Activated T-helper 1 cell treated with anti-CD3 and anti-CD28 coated beads, Interleukin-12 subunit alpha, Interleukin-12 subunit beta, Interleukin-2, Interleukin-4 antibody, amounts not matched to agents 30 ng/mL and 10 ng/mL and 1 ng/mL, durations not matched to agents 14 hours and 24 hours and 36 hours (primary cell): ENCODE measurements around the gene NPY2R. TPM values are rescaled to one million over a fixed set of nuclear protein-coding genes. Genes with fewer than 3 reads are reported as not detected.

Experiments used
- DNase-seq: peaks from one replicate; pipeline ENCODE4 v3.0.0; 2021; ENCODE audit warnings: low spot score
- H3K27ac Mint-ChIP-seq: one replicate; pipeline ENCODE4 v1.8.0; 2021; ENCODE audit warnings: mild to moderate bottlenecking, mixed read lengths
- H3K27me3 Mint-ChIP-seq: one replicate; pipeline ENCODE4 v1.8.0; 2022; ENCODE audit warnings: mild to moderate bottlenecking, moderate library complexity, mixed read lengths; ENCODE audit not compliant: insufficient read depth
- H3K36me3 Mint-ChIP-seq: one replicate; pipeline ENCODE4 v1.8.0; 2021; ENCODE audit warnings: low read depth, mixed read lengths
- H3K4me1 Mint-ChIP-seq: one replicate; pipeline ENCODE4 v1.8.0; 2021; ENCODE audit warnings: low read depth, mixed read lengths
- H3K4me3 Mint-ChIP-seq: one replicate; pipeline ENCODE4 v1.8.0; 2021; ENCODE audit warnings: mild to moderate bottlenecking, moderate library complexity, mixed read lengths
- H3K9me3 Mint-ChIP-seq: one replicate; pipeline ENCODE4 v1.8.0; 2021; ENCODE audit warnings: mixed read lengths
- intact Hi-C: fragments of 100-400 bp; cut with micrococcal nuclease; formaldehyde crosslinking; loops from one replicate; pipeline ENCODE4 v1.15.1; 2024
- total RNA-seq: library from RNA; stranded (reverse); gene quantifications from 2 replicates; pipeline ENCODE4 v1.2.3, GENCODE V29; 2022

Gene NPY2R
- total RNA-seq, 1 donor from 2014 or later, result not detected

GRCh38 chr4:155227131-155227530, 18.7 kb downstream of the NPY2R start:
- Mint-ChIP-seq H3K9me3 (no peaks in the 10 kb centered on the region), H3K36me3 (no peaks in the 10 kb centered on the region), H3K4me3 (no peak overlapping the region), H3K4me1 (no peaks in the 10 kb centered on the region), H3K27ac (no peak overlapping the region), H3K27me3 (no peaks in the 10 kb centered on the region)
- DNase-seq, result no peak
- intact Hi-C loops, result no loop called here

DNA sequence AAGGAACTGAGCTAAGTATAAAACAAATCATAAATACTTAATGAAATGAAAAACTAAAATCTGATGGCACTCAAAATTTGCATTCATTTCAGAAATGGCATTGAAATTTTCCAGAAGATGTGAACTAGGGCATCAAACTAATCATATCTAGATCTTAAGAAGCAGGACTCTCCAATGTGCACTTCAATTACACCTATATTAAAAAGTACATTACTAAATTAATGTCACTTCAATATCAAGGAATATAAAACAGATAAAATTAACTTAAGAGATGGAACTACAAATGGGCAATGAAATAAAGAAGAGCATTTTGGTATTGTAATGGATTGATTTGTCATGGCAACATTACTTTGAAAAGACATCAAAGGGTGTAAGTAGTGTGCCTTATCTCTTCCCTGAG, 20.3 kb downstream of the NPY2R start:
- Mint-ChIP-seq H3K27ac (no peak overlapping the region), H3K4me1 (no peaks in the 10 kb centered on the region), H3K27me3 (no peaks in the 10 kb centered on the region), H3K4me3 (no peak overlapping the region), H3K36me3 (no peaks in the 10 kb centered on the region), H3K9me3 (no peaks in the 10 kb centered on the region)
- intact Hi-C loops, result no loop called here
- no peak for DNase-seq

- Mint-ChIP-seq H3K27ac (no peak overlapping the region), H3K27me3 (no peaks in the 10 kb centered on the region), H3K4me1 (no peaks in the 10 kb centered on the region), H3K4me3 (no peak overlapping the region), H3K36me3 (no peaks in the 10 kb centered on the region), H3K9me3 (no peaks in the 10 kb centered on the region)
- no peak for DNase-seq
- intact Hi-C loops, result no loop called here
Measured at GRCh38 chr4:155232432-155232831, 24.0 kb downstream of the NPY2R start.

GRCh38 chr4:155234206-155234605, 25.8 kb downstream of the NPY2R start:
- H3K4me3 Mint-ChIP-seq, result no peak overlapping the region
- no peaks in the 10 kb centered on the region for H3K9me3 Mint-ChIP-seq
- no peaks in the 10 kb centered on the region for H3K4me1 Mint-ChIP-seq
- DNase-seq, result no peak
- no peak overlapping the region for H3K27ac Mint-ChIP-seq
- no peaks in the 10 kb centered on the region for H3K36me3 Mint-ChIP-seq
- intact Hi-C loops, result no loop called here
- no peaks in the 10 kb centered on the region for H3K27me3 Mint-ChIP-seq

DNA sequence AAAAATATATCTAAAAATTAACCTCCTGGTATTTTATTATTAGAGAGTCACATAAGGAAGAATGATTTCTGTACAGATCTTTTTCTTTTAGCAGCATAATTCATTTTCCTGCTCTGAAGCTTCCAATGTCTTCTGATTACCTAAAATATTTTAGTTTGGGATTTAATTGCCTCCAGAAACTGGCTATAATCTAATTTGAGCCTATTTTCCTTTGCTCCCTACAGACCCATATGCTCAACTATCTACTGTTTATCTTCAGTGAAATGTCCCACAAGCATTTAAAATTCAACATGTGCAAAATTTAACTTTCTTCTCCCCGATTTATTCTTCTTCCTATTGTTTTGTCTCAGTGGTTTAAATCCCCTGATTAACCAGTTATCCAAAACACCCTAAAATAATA, 29.1 kb downstream of the NPY2R start:
- no peak for DNase-seq
- no peaks in the 10 kb centered on the region for H3K36me3 Mint-ChIP-seq
- no peak overlapping the region for H3K4me3 Mint-ChIP-seq
- no peaks in the 10 kb centered on the region for H3K27me3 Mint-ChIP-seq
- no peaks in the 10 kb centered on the region for H3K4me1 Mint-ChIP-seq
- no peak overlapping the region for H3K27ac Mint-ChIP-seq
- H3K9me3 Mint-ChIP-seq, result no peaks in the 10 kb centered on the region
- intact Hi-C loops, result no loop called here

DNA sequence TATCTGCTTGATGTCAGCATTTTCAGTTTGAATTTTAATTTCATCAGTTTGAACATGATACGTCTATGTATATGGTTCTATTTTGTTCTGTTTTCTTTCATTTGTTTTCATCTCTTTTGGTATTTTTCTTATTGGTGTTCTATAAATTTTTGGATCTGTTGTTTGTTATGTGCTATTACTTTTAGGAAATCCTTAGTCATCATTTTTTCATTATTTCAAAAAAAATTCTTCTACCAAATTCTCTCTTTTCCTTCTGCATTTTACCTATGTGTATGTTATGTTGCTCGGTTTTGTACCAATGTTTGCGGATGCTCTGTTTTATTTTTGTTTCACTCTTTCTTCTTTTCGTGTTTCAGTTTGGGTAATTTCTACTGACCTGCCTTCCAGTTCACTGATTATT, 32.8 kb downstream of the NPY2R start:
- Mint-ChIP-seq H3K27ac (no peak overlapping the region), H3K4me3 (no peak overlapping the region), H3K4me1 (no peaks in the 10 kb centered on the region), H3K36me3 (no peaks in the 10 kb centered on the region), H3K9me3 (no peaks in the 10 kb centered on the region), H3K27me3 (no peaks in the 10 kb centered on the region)
- intact Hi-C loops, result no loop called here
- no peak for DNase-seq

DNA sequence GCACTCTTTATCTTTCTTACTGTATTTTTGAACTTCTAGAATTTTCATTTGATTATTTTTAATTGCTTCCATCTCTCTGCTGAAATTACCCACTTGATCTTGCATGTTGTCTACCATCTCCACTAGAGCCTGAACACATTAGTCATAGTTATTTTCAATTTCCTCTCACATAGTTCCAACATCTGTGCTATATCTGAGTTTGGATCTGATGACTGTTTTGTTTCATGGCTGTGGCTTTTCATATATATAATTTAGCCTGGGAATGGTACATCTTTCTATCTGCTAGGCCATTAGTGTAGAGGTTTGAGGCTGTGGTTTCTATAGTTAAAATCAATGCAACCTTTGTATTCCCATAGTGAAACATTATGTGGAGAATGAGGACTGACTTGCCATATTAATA, 33.2 kb downstream of the NPY2R start:
- Mint-ChIP-seq H3K27ac (no peak overlapping the region), H3K36me3 (no peaks in the 10 kb centered on the region), H3K9me3 (no peaks in the 10 kb centered on the region), H3K4me1 (no peaks in the 10 kb centered on the region), H3K27me3 (no peaks in the 10 kb centered on the region), H3K4me3 (no peak overlapping the region)
- intact Hi-C loops, result no loop called here
- DNase-seq, result no peak

DNA sequence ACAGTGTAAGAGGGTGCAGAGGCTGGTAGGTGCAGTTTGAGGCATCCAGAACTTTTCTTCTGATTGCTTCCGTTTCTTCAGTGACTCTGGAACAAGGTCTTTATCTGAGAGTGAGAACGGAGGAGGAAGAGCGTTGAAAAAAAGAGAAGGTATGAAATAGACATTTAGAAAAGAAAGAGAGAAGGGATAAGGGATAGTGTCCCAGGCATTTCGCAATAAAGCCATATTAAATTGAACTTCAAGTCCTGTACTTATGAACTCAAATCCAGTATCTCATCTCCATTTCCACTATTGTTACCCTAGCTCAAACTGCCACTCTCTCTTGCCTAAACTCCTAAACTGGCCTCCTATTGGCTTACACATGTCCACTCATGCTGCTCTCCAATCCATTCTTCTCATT, 36.7 kb downstream of the NPY2R start:
- Mint-ChIP-seq H3K4me1 (no peaks in the 10 kb centered on the region), H3K27me3 (no peaks in the 10 kb centered on the region), H3K9me3 (no peaks in the 10 kb centered on the region), H3K4me3 (no peak overlapping the region), H3K27ac (no peak overlapping the region), H3K36me3 (no peaks in the 10 kb centered on the region)
- intact Hi-C loops, result no loop called here
- no peak for DNase-seq

GRCh38 chr4:155248002-155248896, 39.8 kb downstream of the NPY2R start:
- H3K27me3 Mint-ChIP-seq, result no peaks in the 10 kb centered on the region
- intact Hi-C loops, result no loop called here

DNA sequence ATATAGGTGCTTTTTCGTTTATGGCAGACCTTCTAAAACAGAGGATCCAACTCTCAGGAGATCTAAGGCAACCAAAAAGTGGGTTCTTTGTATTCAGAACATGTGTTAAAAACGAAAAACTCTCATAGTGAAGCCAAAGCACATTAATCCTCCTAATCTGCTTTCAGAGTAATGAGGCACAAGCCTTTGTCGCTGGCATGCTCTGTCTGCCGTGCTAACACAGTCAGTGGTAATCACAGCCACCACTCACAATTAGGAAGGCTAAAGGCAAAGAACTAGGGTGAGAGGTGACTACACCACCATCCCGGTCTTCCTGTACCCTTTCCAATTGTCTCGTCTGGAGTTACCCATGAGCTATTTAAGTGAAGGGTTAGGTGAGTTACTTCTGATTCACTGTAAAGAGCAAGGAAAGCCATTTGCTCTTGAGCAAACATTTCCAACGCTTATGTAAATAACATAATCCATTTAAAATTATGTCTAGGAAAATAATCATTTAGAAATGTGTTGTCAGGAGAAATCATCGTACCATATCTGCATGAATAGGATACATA, 40.7 kb downstream of the NPY2R start:
- H3K27me3 Mint-ChIP-seq, result no peaks in the 10 kb centered on the region
- no peaks in the 10 kb centered on the region for H3K36me3 Mint-ChIP-seq
- no peak for DNase-seq
- H3K4me1 Mint-ChIP-seq, result no peaks in the 10 kb centered on the region
- H3K4me3 Mint-ChIP-seq, result no peak overlapping the region
- H3K27ac Mint-ChIP-seq, result no peak overlapping the region
- intact Hi-C loops, result no loop called here
- H3K9me3 Mint-ChIP-seq, result no peaks in the 10 kb centered on the region

More at GRCh38 chr4:155248002-155248896, 39.8 kb downstream of the NPY2R start:
- no peak for DNase-seq
- Mint-ChIP-seq H3K36me3 (no peaks in the 10 kb centered on the region), H3K4me3 (no peak overlapping the region), H3K27ac (no peak overlapping the region), H3K4me1 (no peaks in the 10 kb centered on the region), H3K9me3 (no peaks in the 10 kb centered on the region)

- Mint-ChIP-seq H3K4me3 (no peak overlapping the region), H3K27ac (no peak overlapping the region), H3K36me3 (no peaks in the 10 kb centered on the region), H3K27me3 (no peaks in the 10 kb centered on the region), H3K4me1 (no peaks in the 10 kb centered on the region), H3K9me3 (no peaks in the 10 kb centered on the region)
- DNase-seq, result no peak
- intact Hi-C loops, result no loop called here
Measured at GRCh38 chr4:155252327-155252726, 43.9 kb downstream of the NPY2R start.

DNA sequence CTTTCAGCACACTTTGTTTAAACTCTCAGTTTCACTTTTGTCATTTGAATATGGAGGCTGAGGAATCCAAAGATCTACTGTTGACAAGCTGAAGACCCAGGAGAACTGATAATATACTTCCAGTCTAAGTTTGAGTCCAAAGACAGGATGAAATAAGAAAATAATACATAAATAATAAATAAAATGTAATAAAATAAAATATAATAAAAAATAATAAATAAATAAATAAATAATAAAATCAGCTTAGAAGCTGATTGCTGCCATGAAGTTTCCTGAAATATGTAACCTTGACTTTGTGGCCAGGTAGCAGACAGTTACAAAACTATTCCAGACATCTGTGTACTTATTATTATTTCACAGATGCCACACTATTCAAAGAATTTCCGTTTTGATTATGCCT, 55.0 kb downstream of the NPY2R start:
- no peak overlapping the region for H3K27ac Mint-ChIP-seq

GRCh38 chr4:155265113-155265512, 56.7 kb downstream of the NPY2R start:
- Mint-ChIP-seq H3K4me3 (no peak overlapping the region), H3K4me1 (no peaks in the 10 kb centered on the region), H3K27ac (no peak overlapping the region), H3K27me3 (no peaks in the 10 kb centered on the region), H3K36me3 (no peaks in the 10 kb centered on the region), H3K9me3 (no peaks in the 10 kb centered on the region)
- intact Hi-C loops, result no loop called here
- DNase-seq, result no peak

More for the DNA sequence above, 55.0 kb downstream of the NPY2R start:
- H3K4me3 Mint-ChIP-seq, result no peak overlapping the region
- H3K27me3 Mint-ChIP-seq, result no peaks in the 10 kb centered on the region
- H3K36me3 Mint-ChIP-seq, result no peaks in the 10 kb centered on the region
- intact Hi-C loops, result no loop called here
- no peak for DNase-seq
- H3K9me3 Mint-ChIP-seq, result no peaks in the 10 kb centered on the region
- H3K4me1 Mint-ChIP-seq, result no peaks in the 10 kb centered on the region
